ENCODE results near the gene PFKFB3.

Gene PFKFB3

GRCh38 chr10:6300784-6301460 is 98.2 kb downstream of the PFKFB3 start:
- no peak for DNase-seq (ENCODE audit: low read depth)

DNA sequence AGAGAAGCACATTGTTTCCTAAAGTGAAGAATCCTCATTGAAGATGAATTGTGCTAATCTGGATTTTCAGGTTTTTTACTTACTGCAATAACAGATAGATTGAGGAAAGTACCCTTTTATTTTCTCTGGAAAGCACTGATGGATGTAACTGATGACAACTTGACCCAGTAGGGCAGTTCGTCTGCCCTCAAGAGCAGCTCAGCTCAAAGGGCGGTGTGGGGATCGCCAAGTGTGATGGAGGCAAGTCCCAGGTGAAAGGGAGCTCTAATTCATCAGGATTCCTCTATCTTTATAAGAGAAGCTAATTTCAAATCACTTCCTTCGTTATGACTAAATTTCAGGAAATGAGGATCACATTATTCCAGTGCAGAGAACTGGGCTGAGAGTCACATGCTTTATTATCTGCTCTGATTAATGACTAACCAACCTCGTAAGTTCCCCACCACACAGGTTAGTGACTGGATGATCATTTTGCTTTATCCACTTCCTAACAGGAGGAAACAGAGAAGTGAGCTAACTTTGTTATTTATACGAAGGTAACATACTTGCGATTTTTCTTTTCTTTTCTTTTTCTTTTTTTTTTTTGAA is 98.8 kb downstream of the PFKFB3 start:
- DNase-seq (ENCODE audit: low read depth), result no peak

All from stimulated activated CD8-positive, alpha-beta memory T cell treated with anti-CD3 and anti-CD28 coated beads, Interleukin-15, amount 100 ng/mL, for 24 hours (primary cell).